GM12891 (cell line): ENCODE data around the gene NAV2.

Experiments
- DNase-seq: peaks from one replicate; pipeline ENCODE4 v3.0.0; 2011; ENCODE audit warnings: low spot score; ENCODE audit not compliant: insufficient read length
- FAIRE-seq: peaks from 2 replicates; lab custom pipeline; 2011; peaks lifted over from hg19 to GRCh38; lab: Jason Lieb, UNC
- PAX5 ChIP-seq: IDR thresholded peaks from 2 replicates; pipeline ENCODE4 v1.6.1; 2011; ENCODE audit warnings: low read length, moderate library complexity, mild to moderate bottlenecking; ENCODE audit not compliant: insufficient read depth, severe bottlenecking
- POLR2A ChIP-seq: IDR thresholded peaks from 2 replicates; pipeline ENCODE4 v1.6.1; 2011; ENCODE audit warnings: low read depth, low read length, control low read depth
- POLR2AphosphoS5 ChIP-seq: IDR thresholded peaks from 2 replicates; pipeline ENCODE4 v1.6.1; 2011; ENCODE audit warnings: low read depth, low read length, control low read depth
- POU2F2 ChIP-seq: IDR thresholded peaks from 2 replicates; pipeline ENCODE4 v1.6.1; 2011; ENCODE audit warnings: low read depth, mild to moderate bottlenecking, control low read depth, low read length, moderate library complexity
- SPI1 ChIP-seq: IDR thresholded peaks from 2 replicates; pipeline ENCODE4 v1.6.1; 2011; ENCODE audit warnings: low read depth, low read length, control low read depth
- TAF1 ChIP-seq: IDR thresholded peaks from 2 replicates; pipeline ENCODE4 v1.6.1; 2011; ENCODE audit warnings: low read depth, low read length, control low read depth

The NAV2 gene

GRCh38 chr11:20058749-20059458 is 346.3 kb downstream of the NAV2 start:
- DNase-seq (no peak), FAIRE-seq (no peak)
- TF ChIP-seq POU2F2 (no peak), POLR2A (no peak), PAX5 (no peak), SPI1 (no peak), POLR2AphosphoS5 (no peak), TAF1 (no peak)

- no peak for DNase-seq
- TF ChIP-seq POLR2AphosphoS5 = no peak
- FAIRE-seq = no peak
Measured at GRCh38 chr11:20059587-20060021, 347.0 kb downstream of the NAV2 start.

- DNase-seq (no peak), FAIRE-seq (no peak)
- TF ChIP-seq POLR2AphosphoS5 = no peak
- no peak for TF ChIP-seq TAF1
- no peak for TF ChIP-seq PAX5
- no peak for TF ChIP-seq POLR2A
- no peak for TF ChIP-seq POU2F2
- no peak for TF ChIP-seq SPI1
Measured at GRCh38 chr11:20060181-20060580, 347.5 kb downstream of the NAV2 start.

GRCh38 chr11:20060647-20061205 is 348.1 kb downstream of the NAV2 start:
- DNase-seq (no peak), FAIRE-seq (no peak)
- TF ChIP-seq POLR2A (no peak), POLR2AphosphoS5 (no peak), SPI1 (no peak), PAX5 (no peak), POU2F2 (no peak), TAF1 (no peak)

GRCh38 chr11:20061776-20062175 is 349.1 kb downstream of the NAV2 start:
- no peak for DNase-seq
- FAIRE-seq = no peak
- TF ChIP-seq TAF1 (no peak), POLR2AphosphoS5 (no peak), PAX5 (no peak), SPI1 (no peak), POLR2A (no peak), POU2F2 (no peak)

DNA sequence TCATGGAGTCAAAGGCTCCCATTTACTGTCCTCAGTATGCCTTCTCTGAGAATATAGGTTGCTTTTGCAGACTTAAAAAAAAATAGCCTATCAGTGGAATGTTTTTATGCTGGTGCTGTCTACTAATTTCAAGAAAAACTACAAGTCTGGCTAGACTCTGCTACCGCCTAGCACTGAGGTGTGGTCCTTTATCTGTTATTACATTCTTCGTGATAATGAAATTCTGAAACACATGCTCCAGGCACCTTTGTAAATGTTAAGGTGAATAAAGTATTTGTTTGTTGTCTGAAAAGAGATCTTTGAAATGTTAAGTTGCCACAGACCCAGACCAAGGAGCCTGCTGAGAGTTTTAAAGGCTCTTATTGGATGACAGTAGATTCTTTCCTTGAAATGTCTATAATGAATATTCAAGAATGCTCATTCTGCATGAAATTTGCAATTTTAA is 352.3 kb downstream of the NAV2 start:
- FAIRE-seq (no peak), DNase-seq (no peak)
- no peak for TF ChIP-seq PAX5
- no peak for TF ChIP-seq POU2F2
- TF ChIP-seq TAF1 = no peak
- no peak for TF ChIP-seq SPI1
- no peak for TF ChIP-seq POLR2A
- no peak for TF ChIP-seq POLR2AphosphoS5

DNA sequence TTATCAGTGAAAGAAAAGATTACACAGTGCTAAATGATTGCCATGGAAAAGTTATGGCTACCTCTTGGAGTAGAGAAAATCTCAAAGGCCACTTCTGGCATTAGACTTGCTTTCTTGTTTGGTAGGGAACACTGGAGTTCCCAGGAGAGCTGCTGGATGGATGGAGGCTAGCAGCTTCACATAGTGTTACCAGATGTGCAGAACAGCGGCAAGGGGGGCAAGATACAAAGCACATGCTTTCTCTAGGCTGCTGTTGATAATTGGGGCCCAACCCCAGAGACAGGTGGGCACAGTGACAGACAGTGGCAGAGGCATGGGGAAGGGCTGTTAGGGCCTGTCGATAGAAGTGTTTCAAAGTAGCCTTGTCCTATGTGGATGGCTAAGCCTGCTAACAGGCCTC is 352.8 kb downstream of the NAV2 start:
- DNase-seq = no peak
- FAIRE-seq = no peak
- TF ChIP-seq POU2F2 = no peak

- no peak for FAIRE-seq
- no peak for DNase-seq
- TF ChIP-seq SPI1 (no peak), POLR2AphosphoS5 (no peak), PAX5 (no peak), POU2F2 (no peak), POLR2A (no peak)
Measured at GRCh38 chr11:20066013-20066782, 353.6 kb downstream of the NAV2 start.

DNA sequence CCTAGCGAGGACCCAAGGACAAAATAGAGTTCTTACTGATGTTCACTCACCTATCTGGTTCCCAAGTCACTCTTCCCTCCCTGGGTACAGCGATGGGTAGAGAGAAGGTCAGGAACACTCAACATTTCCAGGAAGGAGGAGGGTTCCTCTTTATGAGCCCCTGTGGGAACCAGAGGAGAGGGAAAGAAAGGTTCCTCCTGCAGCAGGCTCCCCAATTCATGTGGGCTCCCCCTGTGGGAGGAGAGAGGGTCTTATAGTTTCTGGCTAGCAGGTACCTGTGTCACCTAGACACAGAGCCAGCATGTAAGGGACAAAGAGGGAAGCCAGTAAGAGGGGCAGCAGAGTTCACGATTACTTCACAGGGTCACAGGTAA is 354.1 kb downstream of the NAV2 start:
- DNase-seq = no peak
- FAIRE-seq = no peak
- TF ChIP-seq PAX5 (no peak), POLR2A (no peak), TAF1 (no peak), POU2F2 (no peak), SPI1 (no peak), POLR2AphosphoS5 (no peak)
